ENCODE results near the gene SH3TC1. TPM values are rescaled to one million over a fixed set of nuclear protein-coding genes. Genes with fewer than 3 reads are reported as not detected.

Gene SH3TC1
- total and polyA plus RNA-seq, 10 of the 15 experiments (the other 5 are each of a cell fraction or from before 2014, with no cell fraction given) = 0.19 to 47.0 (median 18.4) TPM

GRCh38 chr4:8175686-8176085, 23.4 kb upstream of the SH3TC1 start:
- ATAC-seq = no peak
- POLR2A ChIA-PET = no interaction called here
- SMC1A ChIA-PET (ENCODE audit: uncharacterized antibody, unreplicated experiment) = interaction anchor here (0.9 to 2.7 kb wide), 5 partner anchors 9 to 74 kb away, joined by 3 to 19 read pairs (median 3); partner anchors contain the start of gene SH3TC1
- no peak for FAIRE-seq
- CTCF ChIA-PET = interaction anchor here (0.9 to 5.0 kb wide), 16 partner anchors 10 to 263 kb away, joined by 3 to 96 read pairs (median 14); partner anchors contain the start of genes ABLIM2 and SH3TC1
- DNase-seq (ENCODE audit: low read depth, low spot score) = no peak
- H2AFZ ChIP-seq (ENCODE audit: control insufficient read depth, low read depth, low read length) = no peak overlapping the region
- no peaks in the 10 kb centered on the region for H4K20me1 ChIP-seq (ENCODE audit: control insufficient read depth, insufficient read depth)
- H3K9me3 ChIP-seq (replicated peaks; ENCODE audit: control insufficient read depth, insufficient read depth, low read length) = peaks cover 6% of the 10 kb centered on the region; the same call in 2 of the 3 replicates
- H3K27me3 ChIP-seq (replicated peaks in 1 of 2; ENCODE audit: control insufficient read depth in 2 of 2, insufficient read depth in 2 of 2, low read length in 1 of 2) = no peaks in the 10 kb centered on the region
- no peaks in the 10 kb centered on the region for H3K36me3 ChIP-seq (ENCODE audit: control insufficient read depth in 2 of 2, insufficient read depth in 2 of 2, low read length in 1 of 2)
- RAD21 ChIA-PET (ENCODE audit: unreplicated experiment) = interaction anchor here (0.6 to 4.6 kb wide), 7 partner anchors 13 to 91 kb away, joined by 4 to 76 read pairs (median 11); partner anchors contain the start of gene SH3TC1
- no peak overlapping the region for H3K9ac ChIP-seq (ENCODE audit: control insufficient read depth, insufficient read depth, low read length)
- no peak overlapping the region for H3K4me3 ChIP-seq
- TF ChIP-seq TAF1 (IDR thresholded peaks at IDR 0.05; ENCODE audit: borderline replicate concordance, low read depth, low read length) (no peak), MTA3 (IDR thresholded peaks at IDR 0.05; ENCODE audit: borderline replicate concordance, low read length) (no peak), PAX5 (IDR thresholded peaks at IDR 0.05; ENCODE audit: borderline replicate concordance, low read depth, low read length) (no peak), SMAD5 (IDR thresholded peaks at IDR 0.05; ENCODE audit: low read depth) (no peak), RUNX3 (IDR thresholded peaks at IDR 0.05; ENCODE audit: low read length) (no peak), PML (IDR thresholded peaks at IDR 0.05; ENCODE audit: low read length) (no peak), JUNB (IDR thresholded peaks at IDR 0.05) (no peak), CREB1 (IDR thresholded peaks at IDR 0.05; ENCODE audit: low read depth) (no peak), ZBTB40 (IDR thresholded peaks at IDR 0.05; ENCODE audit: borderline replicate concordance) (no peak), E2F8 (IDR thresholded peaks at IDR 0.05; ENCODE audit: low read depth, partially characterized antibody) (no peak), YY1 (IDR thresholded peaks at IDR 0.05; ENCODE audit: low read depth, low read length) (no peak), NBN (IDR thresholded peaks at IDR 0.05) (no peak)
- H3K27ac ChIP-seq (ENCODE audit: control insufficient read depth, insufficient read depth) = no peak overlapping the region
- no peaks in the 10 kb centered on the region for H3K79me2 ChIP-seq (ENCODE audit: control insufficient read depth, insufficient read depth, low read length)
- 48% methylated on average over 6 of the region's 6 CpGs for WGBS (ENCODE audit: insufficient coverage, insufficient replicate concordance, low lambda C conversion rate, missing lambda C conversion rate)
- no peak overlapping the region for H3K4me2 ChIP-seq (ENCODE audit: control insufficient read depth, insufficient read depth)
- in situ Hi-C loops (cut with MboI) (no loop called here), intact Hi-C loops (cut with micrococcal nuclease; ENCODE audit: unreplicated experiment) (loop anchor here (2.0 to 5.0 kb wide), 2 partner anchors 63 to 373 kb away; no protein-coding TSS in a partner anchor)
- BruUV-seq (replicated peaks) = no TSS peak
- peaks cover 21% of the 10 kb centered on the region for H3K4me1 ChIP-seq (ENCODE audit: control insufficient read depth, insufficient read depth, low read length)

Data from GM12878 (cell line).